IPS-20b (cell line): ENCODE data around the gene ZYX.
"Not testable (repeated sequence)": the region's sequence is repeated elsewhere in the genome, so short reads cannot be mapped to it uniquely, and the experiment has no call there.

Source experiments
- H3K27ac ChIP-seq: one replicate; pipeline ENCODE4 v1.5.1; 2013; ENCODE audit warnings: low read length
- H3K27me3 ChIP-seq: 2 replicates; pipeline ENCODE4 v1.6.1; 2013; ENCODE audit warnings: mild to moderate bottlenecking, low read length, inconsistent platforms; ENCODE audit not compliant: insufficient read depth
- H3K36me3 ChIP-seq: 2 replicates; pipeline ENCODE4 v1.6.1; 2013; ENCODE audit warnings: low read depth, mild to moderate bottlenecking, inconsistent platforms, low read length, moderate library complexity; ENCODE audit not compliant: insufficient read depth
- H3K4me1 ChIP-seq: 2 replicates; pipeline ENCODE4 v1.6.1; 2013; ENCODE audit warnings: mild to moderate bottlenecking, control low read depth, inconsistent platforms, low read length, moderate library complexity; ENCODE audit not compliant: insufficient read depth
- H3K4me3 ChIP-seq: 2 replicates; pipeline ENCODE4 v1.5.1; 2013; ENCODE audit warnings: mild to moderate bottlenecking, low read length, inconsistent platforms
- H3K9ac ChIP-seq: 2 replicates; pipeline ENCODE4 v1.6.1; 2013; ENCODE audit warnings: low read depth, mild to moderate bottlenecking, inconsistent platforms, low read length, moderate library complexity
- H3K9me3 ChIP-seq: 2 replicates; pipeline ENCODE4 v1.6.1; 2013; ENCODE audit warnings: mild to moderate bottlenecking, low read depth, low read length, inconsistent platforms; ENCODE audit not compliant: insufficient read depth

The ZYX gene

DNA sequence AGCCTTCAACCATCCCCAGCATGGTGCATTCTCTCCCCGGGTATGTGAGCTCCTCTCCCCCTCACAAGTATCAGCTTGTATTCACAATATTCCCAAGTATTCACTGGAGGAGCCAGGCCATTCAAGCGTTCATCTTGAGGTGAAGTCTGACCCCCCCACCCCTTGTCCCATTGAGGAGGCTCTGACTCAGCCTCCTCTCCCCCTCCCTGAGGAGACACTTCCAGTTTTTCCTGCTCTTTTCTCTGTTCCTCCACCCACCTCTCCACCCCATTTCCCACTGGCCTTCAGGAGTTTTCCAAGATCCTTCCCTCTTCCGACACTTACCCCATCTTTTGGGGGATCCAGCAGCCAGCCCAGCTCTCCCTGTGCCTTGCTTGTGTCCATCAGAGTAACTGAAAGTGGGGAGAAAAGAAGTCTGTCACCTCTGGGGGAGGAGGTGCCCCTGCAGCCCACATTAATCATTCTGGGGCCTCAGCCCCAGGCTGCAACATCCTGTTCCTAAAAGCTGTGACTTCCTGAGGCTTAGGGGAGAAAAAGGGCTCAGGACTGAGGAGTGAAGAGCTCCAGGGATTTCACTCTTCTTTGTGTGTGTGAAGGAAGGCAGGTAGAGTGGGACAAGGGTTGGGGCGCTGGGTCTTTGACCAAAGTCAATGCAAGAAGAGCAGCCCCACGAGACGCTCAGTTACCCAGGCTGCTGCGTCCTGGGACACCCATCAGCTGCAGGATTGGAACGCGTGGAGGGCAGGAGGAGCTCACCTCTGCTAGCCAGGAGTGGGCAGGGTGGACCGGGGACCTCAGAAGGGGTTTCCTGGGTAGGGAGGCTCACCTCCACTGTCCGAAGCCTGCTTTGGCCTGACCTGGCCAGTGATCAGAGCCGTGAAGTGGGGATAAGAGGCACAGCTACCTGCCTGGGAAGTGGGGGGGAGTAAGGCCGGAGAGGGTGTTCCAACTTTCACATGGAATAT, 26.4 kb downstream of the ZYX start:
- H3K4me1 ChIP-seq, result peaks cover 54% of the 10 kb centered on the region
- H3K36me3 ChIP-seq, result peaks cover 30% of the 10 kb centered on the region
- peak overlapping the region; percentile 92 for H3K9ac ChIP-seq
- peak overlapping the region; percentile 18 for H3K27ac ChIP-seq
- H3K4me3 ChIP-seq, result peak overlapping the region; percentile 89
- H3K9me3 ChIP-seq, result no peaks in the 10 kb centered on the region
- H3K27me3 ChIP-seq, result no peaks in the 10 kb centered on the region

DNA sequence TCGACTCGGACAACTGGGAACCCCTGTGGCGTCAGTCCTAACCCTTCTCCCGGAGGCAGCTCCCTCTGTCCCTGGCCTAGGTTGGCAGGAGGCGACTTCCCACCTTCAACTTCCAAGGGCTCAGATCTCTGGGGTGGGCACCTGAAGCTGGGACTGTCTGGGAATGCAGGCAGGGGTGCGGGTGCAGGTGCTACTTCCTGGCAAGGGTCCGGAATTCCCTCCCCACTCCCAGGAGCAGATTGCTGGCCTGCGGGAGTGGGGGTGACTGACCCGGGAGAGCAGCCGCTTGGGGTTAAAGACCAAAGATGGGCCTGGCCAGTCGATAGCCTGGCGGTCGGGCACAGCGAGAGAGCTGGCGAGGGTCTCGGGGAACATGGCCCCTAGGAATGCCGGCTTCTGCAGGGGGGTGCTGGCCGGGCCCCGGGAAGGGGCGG, 27.1 kb downstream of the ZYX start:
- Histone ChIP-seq H3K36me3 (peaks cover 26% of the 10 kb centered on the region; the same call in 1 of the 2 replicates), H3K27ac (peak overlapping the region; percentile 18), H3K9me3 (no peaks in the 10 kb centered on the region), H3K9ac (peak overlapping the region; percentile 92), H3K4me3 (peak overlapping the region; percentile 89), H3K27me3 (no peaks in the 10 kb centered on the region), H3K4me1 (peaks cover 61% of the 10 kb centered on the region)

DNA sequence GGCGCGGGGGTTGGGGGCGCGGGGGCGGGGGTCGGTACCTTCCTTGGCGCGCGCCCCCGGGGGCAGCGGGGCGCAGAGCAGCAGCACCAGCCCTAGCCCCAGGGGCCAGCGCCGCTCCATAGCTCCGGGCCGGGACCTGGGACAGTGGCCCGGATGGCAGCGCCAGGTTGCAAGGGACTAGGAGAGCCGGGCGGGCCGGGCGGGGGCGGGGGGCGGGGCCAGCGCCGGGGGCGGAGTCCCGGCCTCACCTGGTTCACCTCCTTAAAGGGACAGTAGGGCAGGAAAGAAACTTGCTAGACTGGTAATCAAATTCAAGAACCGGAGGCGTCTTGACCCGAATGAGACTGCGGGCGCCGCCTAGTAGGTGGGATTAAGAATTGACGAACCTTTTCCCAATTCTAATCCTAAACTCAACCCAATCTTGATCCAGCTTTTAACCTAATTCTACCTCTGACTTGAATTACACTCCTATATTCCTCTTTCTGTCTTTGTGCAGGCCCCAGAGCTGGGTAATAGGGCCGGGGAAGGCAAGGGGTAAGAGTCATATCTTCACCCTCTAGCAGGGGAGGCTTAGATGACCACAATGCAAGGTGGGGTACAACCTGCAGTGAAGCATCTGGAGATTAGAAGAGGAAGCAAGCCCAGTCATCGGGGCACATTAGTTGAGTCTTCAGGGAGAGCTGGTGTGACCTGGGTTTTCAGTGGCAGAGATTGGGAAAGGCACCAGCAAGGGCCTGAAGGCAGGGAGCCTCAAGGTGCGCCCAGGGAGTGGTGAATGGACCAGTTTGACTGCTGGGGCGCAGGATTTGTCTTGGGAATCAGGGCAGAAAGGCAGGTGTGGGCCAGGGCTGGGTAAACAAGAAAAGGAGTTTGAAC, 27.8 kb downstream of the ZYX start, which contains the start of gene EPHA1:
Gene EPHA1, minus strand, starts transcription at position 171 of the 876 bp plus-strand sequence. Its CDS starts 51 bp downstream, at position 120.
- Histone ChIP-seq H3K27me3 (no peaks in the 10 kb centered on the region), H3K9me3 (no peaks in the 10 kb centered on the region), H3K36me3 (peaks cover 20% of the 10 kb centered on the region; the same call in 1 of the 2 replicates), H3K4me1 (peaks cover 65% of the 10 kb centered on the region), H3K27ac (peak within 1 kb of the TSS; percentile 75), H3K9ac (peak within 1 kb of the TSS; percentile 92), H3K4me3 (peak within 1 kb of the TSS; percentile 89)

DNA sequence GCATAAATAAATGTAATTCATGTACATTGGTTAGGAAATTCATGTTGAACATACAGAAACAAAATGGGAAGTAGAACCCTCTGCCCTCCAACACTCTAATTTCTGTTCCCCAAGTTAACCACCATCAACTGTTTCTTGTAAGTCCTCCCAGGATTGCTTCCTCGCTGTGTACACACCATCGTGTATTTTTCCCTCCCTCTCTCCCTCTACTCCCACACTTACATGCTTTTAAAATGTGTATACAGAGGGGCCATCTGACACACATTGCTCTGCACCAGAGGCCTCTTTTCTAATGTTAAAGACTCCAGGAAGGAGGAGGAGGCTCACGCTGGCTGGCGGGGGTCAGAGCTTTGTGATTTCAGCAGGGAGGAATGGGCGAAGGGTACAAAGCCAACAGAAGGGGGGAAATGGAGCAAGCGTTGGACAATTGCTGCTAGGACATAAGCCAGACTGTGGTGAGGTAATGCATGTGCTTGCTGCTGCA, 29.4 kb downstream of the ZYX start:
- Histone ChIP-seq H3K27ac (no peak overlapping the region), H3K9me3 (no peaks in the 10 kb centered on the region), H3K9ac (peak overlapping the region; percentile 7; the same call in 1 of the 2 replicates), H3K4me3 (peak overlapping the region; percentile 34; the same call in 1 of the 2 replicates), H3K36me3 (peaks cover 8% of the 10 kb centered on the region; the same call in 1 of the 2 replicates), H3K4me1 (peaks cover 59% of the 10 kb centered on the region), H3K27me3 (no peaks in the 10 kb centered on the region)

DNA sequence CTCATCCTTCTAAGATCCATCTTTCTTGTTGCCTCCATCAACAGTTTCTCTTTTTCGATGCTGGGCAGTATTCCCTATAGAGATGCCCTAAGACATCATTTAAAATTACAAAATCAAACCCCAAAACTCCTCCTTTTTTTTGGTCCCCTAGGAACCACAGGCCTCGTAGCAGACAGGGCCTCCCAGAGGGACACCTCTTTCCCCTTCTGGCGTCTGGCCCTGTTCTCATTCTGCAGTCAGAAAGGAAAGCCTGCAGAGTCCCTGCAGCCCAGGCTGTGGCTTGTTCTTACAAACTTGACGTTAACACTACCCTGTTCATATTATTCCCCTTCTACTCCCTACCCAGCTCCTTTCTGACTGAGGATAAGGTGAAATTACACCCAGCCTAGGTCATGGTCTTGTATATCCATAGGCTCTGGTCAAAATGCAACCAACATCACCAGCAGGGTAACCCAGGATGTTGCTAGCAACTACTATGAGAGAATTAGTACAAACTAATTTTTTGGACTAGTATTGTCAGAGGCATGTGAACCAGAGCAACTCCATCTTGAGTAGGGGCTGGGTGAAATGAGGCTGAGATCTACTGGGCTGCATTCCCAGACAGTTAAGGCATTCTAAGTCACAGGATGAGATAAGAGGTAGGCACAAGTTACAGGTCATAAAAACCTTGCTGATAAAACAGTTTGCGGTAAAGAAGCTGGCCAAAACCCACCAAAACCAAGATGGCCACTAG, 31.0 kb downstream of the ZYX start:
- Histone ChIP-seq H3K27ac (peak overlapping the region; percentile 53), H3K36me3 (no peaks in the 10 kb centered on the region), H3K4me3 (no peak overlapping the region), H3K4me1 (peaks cover 51% of the 10 kb centered on the region), H3K9me3 (no peaks in the 10 kb centered on the region), H3K9ac (no peak overlapping the region), H3K27me3 (no peaks in the 10 kb centered on the region)

DNA sequence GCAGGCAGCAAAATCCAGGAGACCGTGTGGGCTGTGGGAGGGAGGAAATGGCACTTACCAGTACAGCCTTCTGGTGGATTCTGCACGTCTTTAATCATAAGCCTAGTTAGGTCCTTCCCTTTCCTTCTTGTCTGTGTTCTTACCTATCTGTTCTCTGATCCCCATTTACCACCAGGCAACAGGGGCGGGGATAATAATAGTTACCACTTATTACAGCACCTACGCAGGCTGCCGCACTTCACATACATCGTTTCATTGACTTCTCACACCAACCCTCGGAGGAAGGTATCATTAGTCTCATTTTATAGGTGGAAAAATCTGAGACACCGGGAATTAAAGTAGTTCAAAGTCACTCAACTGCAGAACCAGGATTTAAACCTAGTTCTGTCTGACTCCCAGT, 32.0 kb downstream of the ZYX start:
- Histone ChIP-seq H3K4me3 (no peak overlapping the region), H3K9me3 (no peaks in the 10 kb centered on the region), H3K9ac (no peak overlapping the region), H3K27ac (no peak overlapping the region), H3K4me1 (peaks cover 48% of the 10 kb centered on the region), H3K36me3 (no peaks in the 10 kb centered on the region), H3K27me3 (no peaks in the 10 kb centered on the region)

DNA sequence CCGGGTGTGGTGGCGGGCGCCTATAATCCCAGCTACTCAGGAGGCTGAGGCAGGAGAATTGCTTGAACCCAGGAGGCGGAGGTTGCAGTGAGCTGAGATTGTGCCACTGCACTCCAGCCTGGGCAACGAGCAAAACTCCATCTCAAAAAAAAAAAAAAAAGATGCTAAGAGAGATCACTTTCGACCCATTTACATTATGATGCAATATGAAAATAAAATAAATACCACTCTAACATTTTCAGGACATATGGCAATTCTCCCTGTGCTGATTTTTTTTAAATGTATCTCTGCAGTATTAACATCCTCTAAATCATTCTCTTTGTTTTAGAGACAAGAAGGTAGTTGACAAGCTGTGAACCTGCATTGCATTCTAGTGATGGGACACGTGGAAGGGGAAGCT, 34.1 kb downstream of the ZYX start:
- peaks cover 40% of the 10 kb centered on the region for H3K4me1 ChIP-seq
- H3K9me3 ChIP-seq, H3K4me3 ChIP-seq, H3K27me3 ChIP-seq, H3K27ac ChIP-seq, H3K36me3 ChIP-seq, H3K9ac ChIP-seq: not testable (repeated sequence)

DNA sequence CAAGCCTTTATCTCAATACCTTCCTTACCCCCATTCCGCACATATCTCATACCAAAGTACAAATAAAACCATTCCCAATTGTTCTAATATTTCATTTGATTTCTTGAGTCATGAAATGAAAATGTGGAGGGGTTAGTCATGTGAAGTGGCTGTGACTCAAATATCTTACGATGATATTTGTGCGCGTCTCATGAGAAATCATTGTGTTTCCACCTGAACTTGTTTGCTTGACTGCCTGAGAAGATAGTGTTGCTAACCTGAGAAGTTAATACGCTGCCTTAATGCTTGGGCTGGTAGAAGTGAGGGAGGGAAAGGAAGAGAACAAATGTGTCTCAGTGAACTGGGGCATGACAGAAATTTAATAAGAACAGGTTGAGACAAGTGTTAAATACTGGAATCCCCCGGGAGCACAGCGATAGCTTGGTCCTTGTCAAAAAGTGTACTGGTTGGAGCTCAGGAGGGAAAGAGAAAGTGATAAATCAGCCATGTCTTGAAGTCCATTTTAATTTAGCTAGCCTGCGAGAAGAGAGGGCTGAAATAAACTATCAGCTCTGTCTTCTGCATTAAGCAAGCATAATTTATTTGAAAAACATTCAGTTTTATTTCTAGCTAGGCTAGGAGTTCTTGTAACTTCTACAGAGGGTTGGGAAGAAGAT, 34.7 kb downstream of the ZYX start:
- Histone ChIP-seq H3K4me3 (no peak overlapping the region), H3K4me1 (peaks cover 38% of the 10 kb centered on the region), H3K27ac (no peak overlapping the region), H3K36me3 (no peaks in the 10 kb centered on the region), H3K9me3 (peaks cover 5% of the 10 kb centered on the region; the same call in 1 of the 2 replicates), H3K27me3 (no peaks in the 10 kb centered on the region), H3K9ac (no peak overlapping the region)

DNA sequence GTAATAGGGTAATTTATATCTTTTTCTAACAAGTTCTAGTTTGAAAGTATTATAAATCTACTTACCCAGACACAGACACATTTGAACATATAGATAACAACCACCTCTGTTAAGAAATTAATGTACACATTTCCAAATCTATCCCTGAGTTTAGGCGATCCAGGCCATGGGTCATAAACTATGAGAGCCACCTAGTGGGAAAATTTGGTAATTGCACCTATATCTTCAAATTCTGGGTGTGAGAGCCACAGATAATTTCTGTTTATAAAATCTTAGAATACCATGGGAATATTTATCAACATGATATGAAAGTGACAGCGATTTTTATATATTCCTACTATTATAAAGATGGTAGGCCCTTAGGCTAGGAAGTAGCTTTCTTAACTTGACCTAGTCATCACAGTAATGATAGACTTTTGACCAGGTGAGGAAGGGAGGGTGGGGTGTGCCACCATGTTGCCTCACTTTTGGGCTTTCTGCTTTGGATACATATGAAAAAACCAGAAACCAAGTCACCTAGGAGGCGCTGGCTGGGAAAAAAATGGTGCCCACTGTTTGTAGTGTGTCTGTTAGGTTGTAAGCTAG, 35.5 kb downstream of the ZYX start:
- no peaks in the 10 kb centered on the region for H3K36me3 ChIP-seq
- no peak overlapping the region for H3K9ac ChIP-seq
- no peak overlapping the region for H3K27ac ChIP-seq
- H3K4me3 ChIP-seq, result no peak overlapping the region
- H3K27me3 ChIP-seq, result no peaks in the 10 kb centered on the region
- H3K9me3 ChIP-seq, result peaks cover 5% of the 10 kb centered on the region; the same call in 1 of the 2 replicates
- H3K4me1 ChIP-seq, result peaks cover 31% of the 10 kb centered on the region

DNA sequence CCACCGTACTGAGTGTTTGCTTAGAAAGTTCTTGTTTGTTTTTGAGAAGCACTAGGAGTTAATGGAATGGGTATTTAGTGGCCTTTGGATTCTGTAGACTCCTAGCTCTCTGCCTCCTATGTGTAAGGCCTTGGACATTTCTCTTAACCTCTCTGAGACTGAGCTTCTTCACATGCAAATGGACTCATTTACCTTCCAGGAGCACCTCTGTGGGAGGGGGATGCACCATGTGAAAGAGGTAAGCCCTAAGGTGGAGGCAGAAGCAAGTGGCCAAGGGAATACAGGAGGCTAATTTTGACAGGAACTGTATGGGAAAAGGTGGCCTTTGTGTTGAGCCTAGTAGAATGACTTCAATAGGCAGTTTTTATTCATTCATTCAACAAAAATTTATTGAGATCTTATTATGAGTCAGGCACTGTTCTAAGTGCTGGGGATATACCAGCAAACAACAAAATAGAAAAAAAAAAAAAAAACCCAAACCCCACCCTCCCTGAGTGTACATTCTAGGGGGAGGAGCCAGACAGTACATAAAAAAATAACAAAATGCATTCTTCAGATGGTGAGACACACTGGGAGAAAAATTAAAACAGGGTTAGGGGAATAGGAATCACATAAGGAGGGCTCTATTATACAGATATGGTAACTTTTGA, 36.7 kb downstream of the ZYX start:
- Histone ChIP-seq H3K36me3 (no peaks in the 10 kb centered on the region), H3K27me3 (no peaks in the 10 kb centered on the region), H3K9me3 (peaks cover 5% of the 10 kb centered on the region; the same call in 1 of the 2 replicates), H3K27ac (peak overlapping the region; percentile 39), H3K4me1 (peaks cover 19% of the 10 kb centered on the region; the same call in 1 of the 2 replicates), H3K9ac (no peak overlapping the region), H3K4me3 (no peak overlapping the region)
